ENCODE results near the gene PAK2.
"Not testable (repeated sequence)": the region's sequence is repeated elsewhere in the genome, so short reads cannot be mapped to it uniquely, and the experiment has no call there.

PAK2 gene

DNA sequence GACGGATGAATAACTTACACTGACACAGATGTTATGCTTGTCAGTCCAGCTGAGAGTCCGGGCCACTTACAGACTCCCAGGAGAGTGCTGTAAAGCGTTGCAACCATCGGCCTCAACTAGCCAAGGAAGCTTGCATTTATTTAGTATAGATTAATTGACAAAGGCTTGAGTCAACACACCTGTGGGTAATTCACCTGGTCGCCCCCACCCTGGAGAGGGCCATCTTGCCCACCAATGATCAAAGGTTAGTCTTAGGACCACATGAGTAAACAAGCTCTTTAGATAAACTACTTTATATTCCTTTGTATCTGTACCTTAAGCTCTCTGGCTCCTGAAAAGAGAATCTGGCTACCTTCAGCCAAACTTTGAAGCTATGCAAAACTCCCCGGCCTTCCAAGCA lies 51.0 kb downstream of the PAK2 start:
- Mint-ChIP-seq H3K4me1 (peaks cover 41% of the 10 kb centered on the region), H3K4me3 (no peak overlapping the region), H3K9me3 (peaks cover 11 to 13% of the 10 kb centered on the region in 2 donors), H3K27ac (no peak overlapping the region), H3K27me3 (no peaks in the 10 kb centered on the region)
- no peak for ATAC-seq
- DNase-seq, result no peak

DNA sequence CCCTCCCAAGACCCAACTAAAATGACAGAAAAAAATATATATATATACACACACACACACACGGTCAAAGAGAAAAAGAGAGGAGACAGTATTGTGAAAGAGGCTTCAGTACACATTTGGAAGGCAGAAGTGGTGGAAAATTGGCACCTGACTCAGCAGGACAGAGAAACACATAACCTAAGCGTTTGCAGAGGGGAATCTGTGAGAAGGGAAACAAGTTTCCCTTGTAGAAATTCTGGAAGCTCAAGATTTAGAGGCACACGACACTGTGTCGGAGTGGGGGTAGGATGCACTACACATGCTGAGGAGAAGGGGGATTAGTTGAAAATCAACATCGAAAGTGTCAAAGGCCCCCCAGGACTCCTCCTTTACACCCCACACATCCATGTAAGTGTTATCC lies 53.1 kb downstream of the PAK2 start:
- peaks cover 11 to 13% of the 10 kb centered on the region in 2 donors for H3K9me3 Mint-ChIP-seq
- H3K27me3 Mint-ChIP-seq, result no peaks in the 10 kb centered on the region
- H3K27ac Mint-ChIP-seq, result no peak overlapping the region
- DNase-seq, result no peak
- peaks cover 25% of the 10 kb centered on the region for H3K4me1 Mint-ChIP-seq
- ATAC-seq, result no peak
- H3K4me3 Mint-ChIP-seq, result no peak overlapping the region

DNA sequence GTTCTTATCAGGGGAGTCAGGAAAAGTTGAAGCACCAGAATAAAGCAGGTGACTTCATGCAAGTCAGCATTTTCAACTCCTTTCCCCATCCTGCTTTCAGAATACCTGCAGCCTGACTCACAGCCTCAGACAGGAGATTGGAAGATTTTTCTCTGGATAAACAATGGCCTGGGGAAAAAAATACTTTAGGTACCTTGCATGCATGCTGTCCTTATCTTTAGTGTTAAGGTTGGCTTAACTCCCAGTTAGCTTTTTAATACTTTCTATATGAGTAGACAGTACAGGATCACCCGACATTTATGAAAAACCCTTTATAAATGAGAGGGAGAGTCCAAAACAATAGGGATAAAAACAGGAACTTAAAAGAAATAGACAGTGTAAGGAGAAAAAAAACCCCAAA lies 53.6 kb downstream of the PAK2 start:
- Mint-ChIP-seq H3K4me1 (peaks cover 21% of the 10 kb centered on the region), H3K4me3 (no peak overlapping the region), H3K27me3 (no peaks in the 10 kb centered on the region), H3K27ac (no peak overlapping the region), H3K9me3 (peaks cover 11 to 13% of the 10 kb centered on the region in 2 donors)
- ATAC-seq (no peak), DNase-seq (no peak)

DNA sequence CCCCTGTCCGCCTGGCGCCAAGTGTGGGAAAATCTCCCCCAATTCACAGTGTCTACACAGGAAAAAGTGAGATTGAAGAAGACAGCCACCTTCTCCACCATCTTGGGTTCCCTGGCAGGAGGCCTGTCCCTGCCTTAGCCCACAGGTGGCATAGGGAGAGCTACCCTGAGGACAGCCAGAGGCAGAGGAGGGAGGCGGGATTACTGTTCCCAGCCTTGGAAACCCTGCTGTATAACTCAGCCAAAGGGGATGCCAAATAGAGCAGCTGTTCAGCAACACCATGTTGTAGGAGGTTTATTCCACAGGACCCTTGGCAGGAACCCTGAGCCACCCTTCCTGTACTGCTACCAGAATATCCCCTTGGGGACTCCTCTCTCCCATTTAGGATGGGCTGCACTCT lies 54.8 kb downstream of the PAK2 start:
- H3K4me3 Mint-ChIP-seq, result no peak overlapping the region
- ATAC-seq (no peak), DNase-seq (no peak)
- H3K4me1 Mint-ChIP-seq, result peaks cover 16% of the 10 kb centered on the region
- no peaks in the 10 kb centered on the region for H3K27me3 Mint-ChIP-seq
- H3K9me3 Mint-ChIP-seq, result peaks cover 11 to 13% of the 10 kb centered on the region in 2 donors
- H3K27ac Mint-ChIP-seq, result no peak overlapping the region

- DNase-seq (no peak), ATAC-seq (no peak)
- Mint-ChIP-seq H3K9me3 (peaks cover 11 to 13% of the 10 kb centered on the region in 2 donors), H3K27me3 (no peaks in the 10 kb centered on the region), H3K4me1 (peaks cover 16% of the 10 kb centered on the region), H3K4me3 (no peak overlapping the region), H3K27ac (no peak overlapping the region)
Observed at GRCh38 chr3:196796317-196796716, 56.7 kb downstream of the PAK2 start.

DNA sequence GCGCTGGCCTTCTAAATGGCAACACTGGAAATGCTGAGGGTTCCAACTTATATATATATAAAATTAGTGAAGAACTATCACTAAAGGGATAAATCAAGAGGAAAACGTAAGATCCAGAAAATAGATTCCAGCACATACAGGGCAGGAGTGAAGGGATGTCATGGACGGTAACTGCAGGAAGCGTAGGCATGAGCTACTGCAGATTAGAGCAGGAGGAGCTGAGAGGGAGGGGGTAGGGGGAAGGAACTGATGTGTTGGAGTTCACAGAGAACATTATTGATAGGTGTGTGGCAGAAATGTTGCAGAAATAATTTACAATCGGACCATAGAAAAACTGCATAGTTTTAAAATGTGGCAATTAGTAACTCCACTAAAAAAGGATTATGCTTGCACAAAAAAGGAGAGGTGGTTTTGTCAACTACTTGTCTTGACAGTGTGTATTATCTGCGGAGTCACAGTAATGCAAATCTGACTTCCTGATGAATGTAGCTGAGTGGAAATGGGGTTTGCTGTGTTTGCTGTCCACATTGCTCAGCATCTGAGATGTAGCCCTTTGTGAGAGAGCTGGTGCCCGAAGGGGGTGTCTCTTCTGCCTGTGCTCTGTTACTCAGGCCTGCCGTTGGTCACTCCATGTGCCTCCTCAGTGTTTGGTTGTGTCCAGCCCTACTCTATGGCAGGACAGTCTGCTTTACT lies 61.2 kb downstream of the PAK2 start:
- Mint-ChIP-seq H3K27ac (peak overlapping the region in 1 of 2 donors; percentile 21), H3K9me3 (no peaks in the 10 kb centered on the region), H3K4me3 (no peak overlapping the region), H3K4me1 (peaks cover 17% of the 10 kb centered on the region), H3K27me3 (no peaks in the 10 kb centered on the region)
- DNase-seq (no peak), ATAC-seq (no peak)

GRCh38 chr3:196803891-196804468 lies 64.3 kb downstream of the PAK2 start:
- DNase-seq (no peak), ATAC-seq (peak; percentile 93)
- Mint-ChIP-seq H3K9me3 (no peaks in the 10 kb centered on the region), H3K27ac (peak overlapping the region; percentile 39 to 79), H3K4me1 (peaks cover 17% of the 10 kb centered on the region), H3K27me3 (no peaks in the 10 kb centered on the region), H3K4me3 (peak overlapping the region in 1 of 2 donors; percentile 44)

DNA sequence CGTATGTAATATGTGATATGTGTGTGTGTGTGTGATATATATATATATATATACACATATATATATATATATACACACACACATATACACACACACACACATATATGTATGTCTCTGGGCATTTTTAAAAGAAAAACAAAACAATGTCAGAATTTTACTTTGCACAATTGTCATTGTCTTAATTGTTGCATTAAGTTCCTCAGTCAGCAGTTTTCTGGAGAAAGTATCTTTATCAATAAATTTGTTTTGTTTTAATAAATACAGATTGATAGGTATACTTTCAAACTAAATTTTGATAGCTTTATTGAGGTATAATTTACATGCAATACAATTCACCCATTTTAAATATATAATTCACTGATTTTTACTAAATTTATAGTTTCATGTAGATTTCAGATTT lies 65.1 kb downstream of the PAK2 start:
- Mint-ChIP-seq H3K4me1 (peaks cover 17% of the 10 kb centered on the region), H3K4me3 (no peak overlapping the region), H3K9me3 (no peaks in the 10 kb centered on the region), H3K27me3 (no peaks in the 10 kb centered on the region), H3K27ac (no peak overlapping the region)
- no peak for DNase-seq
- ATAC-seq, result no peak

- Mint-ChIP-seq H3K4me3 (no peak overlapping the region), H3K27me3 (no peaks in the 10 kb centered on the region), H3K4me1 (no peaks in the 10 kb centered on the region), H3K27ac (peak overlapping the region; percentile 62 to 79), H3K9me3 (no peaks in the 10 kb centered on the region)
- no peak for ATAC-seq
- no peak for DNase-seq
Observed at GRCh38 chr3:196810963-196811581, 71.4 kb downstream of the PAK2 start.

DNA sequence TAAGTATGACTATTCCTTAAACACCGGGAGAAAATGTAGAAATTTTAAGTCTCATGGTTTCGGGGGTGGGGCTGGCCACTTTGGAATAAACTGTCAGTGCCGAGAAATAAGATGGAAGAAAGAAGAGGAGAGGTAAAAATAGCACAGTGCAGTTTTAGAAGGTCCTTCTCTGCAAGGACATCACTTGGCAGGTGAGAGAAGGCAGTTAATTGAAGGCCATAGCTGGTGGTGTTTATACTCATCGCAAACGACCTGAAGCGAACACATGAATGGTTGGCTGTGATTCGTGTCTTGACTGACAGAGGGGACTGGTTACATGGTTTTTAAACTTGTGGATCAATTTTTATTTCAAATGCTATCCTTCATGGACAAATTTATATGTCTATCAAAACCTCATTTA lies 73.2 kb downstream of the PAK2 start:
- peak overlapping the region in 1 of 2 donors; percentile 49 for H3K27ac Mint-ChIP-seq
- no peaks in the 10 kb centered on the region for H3K27me3 Mint-ChIP-seq
- no peak for DNase-seq

DNA sequence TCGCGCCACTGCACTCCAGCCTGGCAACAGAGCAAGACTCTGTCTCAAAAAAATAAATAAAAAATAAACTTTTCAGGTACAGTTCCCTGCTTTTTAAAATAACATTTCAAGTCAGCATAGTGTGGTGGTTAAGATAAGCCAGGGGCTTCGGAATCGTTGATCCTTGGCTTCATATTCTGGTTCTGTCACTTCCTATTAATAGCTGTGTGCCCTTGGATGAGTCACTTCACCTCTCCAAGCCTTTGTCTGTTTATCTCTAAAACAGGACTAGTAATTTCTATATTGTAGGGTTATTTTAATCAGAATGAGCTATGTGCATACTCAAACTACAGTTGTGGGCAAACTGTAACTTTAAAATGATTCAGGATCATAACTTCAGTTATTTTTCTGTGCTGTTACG lies 74.2 kb downstream of the PAK2 start:
- ATAC-seq (no peak), DNase-seq (no peak)
- no peaks in the 10 kb centered on the region for H3K9me3 Mint-ChIP-seq
- no peak overlapping the region for H3K4me3 Mint-ChIP-seq
- peak overlapping the region in 1 of 2 donors; percentile 42 for H3K27ac Mint-ChIP-seq
- no peaks in the 10 kb centered on the region for H3K27me3 Mint-ChIP-seq
- H3K4me1 Mint-ChIP-seq, result no peaks in the 10 kb centered on the region

More for the DNA sequence above, 73.2 kb downstream of the PAK2 start:
- Mint-ChIP-seq H3K9me3 (no peaks in the 10 kb centered on the region), H3K4me3 (no peak overlapping the region), H3K4me1 (no peaks in the 10 kb centered on the region)
- no peak for ATAC-seq

GRCh38 chr3:196821806-196822355 lies 82.2 kb downstream of the PAK2 start:
- no peak overlapping the region for H3K4me3 Mint-ChIP-seq
- H3K27ac Mint-ChIP-seq, result peak overlapping the region in 1 of 2 donors; percentile 86
- ATAC-seq (no peak), DNase-seq (no peak)
- H3K27me3 Mint-ChIP-seq, result no peaks in the 10 kb centered on the region
- no peaks in the 10 kb centered on the region for H3K4me1 Mint-ChIP-seq
- H3K9me3 Mint-ChIP-seq, result no peaks in the 10 kb centered on the region

- peak overlapping the region in 1 of 2 donors; percentile 87 for H3K27ac Mint-ChIP-seq
- not testable (repeated sequence) for H3K27me3 Mint-ChIP-seq, H3K4me1 Mint-ChIP-seq, H3K9me3 Mint-ChIP-seq, DNase-seq, H3K4me3 Mint-ChIP-seq, ATAC-seq
Observed at GRCh38 chr3:196829651-196830050, 90.0 kb downstream of the PAK2 start.

- H3K27ac Mint-ChIP-seq, result no peak overlapping the region
- no peak overlapping the region for H3K4me3 Mint-ChIP-seq
- DNase-seq, result no peak
- no peak for ATAC-seq
- no peaks in the 10 kb centered on the region for H3K9me3 Mint-ChIP-seq
- no peaks in the 10 kb centered on the region for H3K27me3 Mint-ChIP-seq
- H3K4me1 Mint-ChIP-seq, result no peaks in the 10 kb centered on the region
Observed at GRCh38 chr3:196835086-196835485, 95.4 kb downstream of the PAK2 start.

- not testable (repeated sequence) for H3K4me3 Mint-ChIP-seq, DNase-seq, ATAC-seq, H3K9me3 Mint-ChIP-seq, H3K4me1 Mint-ChIP-seq, H3K27ac Mint-ChIP-seq, H3K27me3 Mint-ChIP-seq
Observed at GRCh38 chr3:196836626-196837025, 97.0 kb downstream of the PAK2 start.

DNA sequence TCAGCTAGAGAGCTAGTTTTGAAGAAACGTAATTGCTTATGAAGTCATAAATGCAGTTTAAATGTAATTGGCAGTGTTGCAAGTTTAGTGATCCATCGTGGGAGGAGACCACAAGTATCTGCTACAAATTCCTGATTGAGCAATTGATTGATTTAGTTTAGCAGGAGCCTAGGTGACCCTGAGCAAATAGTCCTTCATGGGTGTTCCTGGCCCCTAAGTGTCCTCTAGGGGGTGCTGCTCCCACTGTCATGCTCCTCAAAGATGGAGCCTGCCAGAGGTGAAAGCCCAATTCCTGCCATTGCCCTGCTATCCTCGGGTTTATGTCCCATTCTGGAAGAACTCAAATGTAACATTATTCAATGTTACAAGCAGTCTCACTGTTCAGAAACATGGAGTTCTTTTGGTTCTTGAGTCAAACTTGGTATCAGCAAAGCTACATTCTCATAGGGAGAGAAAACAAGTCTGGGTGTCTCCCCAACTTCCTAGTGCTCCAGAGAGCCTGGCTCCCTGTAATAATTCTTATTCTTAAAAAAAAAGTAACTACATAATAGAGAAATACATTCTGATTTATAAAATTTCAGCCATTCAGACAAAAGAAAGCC lies 98.3 kb downstream of the PAK2 start:
- DNase-seq (peak; percentile 53 to 68), ATAC-seq (peak; percentile 92)
- H3K27ac Mint-ChIP-seq, result no peak overlapping the region

More for the DNA sequence above, 98.3 kb downstream of the PAK2 start:
- Mint-ChIP-seq H3K4me1 (no peaks in the 10 kb centered on the region), H3K9me3 (no peaks in the 10 kb centered on the region), H3K4me3 (no peak overlapping the region), H3K27me3 (no peaks in the 10 kb centered on the region)

All from stimulated activated naive CD8-positive, alpha-beta T cell treated with anti-CD3 and anti-CD28 coated beads, Interleukin-15, amount 100 ng/mL, for 72 hours (primary cell).